NCI-H2107 treated with DMSO at 0.1 percent for 48 hours (cell line): ENCODE results near the gene DNMT3A.
"Not testable (repeated sequence)": the region's sequence is repeated elsewhere in the genome, so short reads cannot be mapped to it uniquely, and the experiment has no call there.

ENCODE experiments used
- DNase-seq: peaks from one replicate; lab custom pipeline; 2025; ENCODE audit not compliant: unreplicated experiment; lab: John Stamatoyannopoulos, UW

Gene DNMT3A

DNA sequence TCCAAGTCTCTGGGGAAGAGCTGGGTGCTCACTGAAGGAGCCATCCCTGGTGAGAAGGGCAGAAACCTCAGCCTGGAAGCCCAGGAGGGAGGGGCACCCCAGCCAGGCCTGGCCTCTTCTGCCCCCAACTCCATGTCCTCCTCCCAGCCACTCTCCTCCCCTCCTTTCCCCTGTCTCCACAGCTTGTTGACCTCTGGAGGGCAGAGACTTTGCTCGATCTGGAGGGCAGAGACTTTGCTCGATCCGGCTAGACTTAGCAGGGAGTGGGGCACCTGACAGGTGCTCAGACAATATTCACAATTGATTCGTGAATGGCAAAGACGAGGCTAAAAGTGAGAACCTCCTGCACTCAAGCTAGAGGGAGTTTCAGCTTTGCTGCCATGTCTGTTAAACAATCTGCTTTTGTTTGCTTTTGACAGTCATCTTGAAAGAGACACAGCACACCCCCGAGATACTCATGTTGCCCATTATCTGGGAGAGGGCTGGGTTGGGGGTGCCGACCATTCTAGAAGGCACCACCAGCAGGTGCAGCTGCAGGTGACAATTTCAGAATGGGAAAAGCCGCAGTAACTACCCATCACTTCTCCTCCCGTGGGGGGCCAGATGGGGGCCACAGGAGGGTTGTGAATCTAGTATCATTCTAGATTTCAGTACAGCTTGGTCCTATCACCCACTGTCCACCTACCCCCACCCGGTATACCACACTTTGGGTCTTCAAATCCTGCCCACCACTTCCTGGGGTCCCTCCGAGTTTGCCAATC lies 54.8 kb downstream of the DNMT3A start:
- no peak for DNase-seq

DNA sequence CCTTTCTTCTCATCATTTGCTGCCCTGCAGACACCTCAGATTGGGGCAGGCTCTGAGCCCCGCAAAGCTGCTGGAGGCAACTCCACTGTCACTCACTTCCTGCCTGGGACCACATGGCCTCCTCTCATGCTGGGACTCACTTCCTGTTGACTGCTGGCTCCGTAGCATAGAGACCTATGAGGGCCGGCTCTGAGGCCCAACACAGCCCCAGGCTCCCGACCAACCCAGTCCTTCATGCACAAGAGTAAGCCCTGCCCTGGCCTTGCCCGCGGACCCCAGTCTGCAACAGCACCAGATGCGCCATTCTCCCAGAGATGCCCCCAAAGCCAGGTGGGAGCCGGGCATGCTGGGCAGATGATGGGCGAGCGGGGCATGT lies 55.7 kb downstream of the DNMT3A start:
- DNase-seq = no peak

DNA sequence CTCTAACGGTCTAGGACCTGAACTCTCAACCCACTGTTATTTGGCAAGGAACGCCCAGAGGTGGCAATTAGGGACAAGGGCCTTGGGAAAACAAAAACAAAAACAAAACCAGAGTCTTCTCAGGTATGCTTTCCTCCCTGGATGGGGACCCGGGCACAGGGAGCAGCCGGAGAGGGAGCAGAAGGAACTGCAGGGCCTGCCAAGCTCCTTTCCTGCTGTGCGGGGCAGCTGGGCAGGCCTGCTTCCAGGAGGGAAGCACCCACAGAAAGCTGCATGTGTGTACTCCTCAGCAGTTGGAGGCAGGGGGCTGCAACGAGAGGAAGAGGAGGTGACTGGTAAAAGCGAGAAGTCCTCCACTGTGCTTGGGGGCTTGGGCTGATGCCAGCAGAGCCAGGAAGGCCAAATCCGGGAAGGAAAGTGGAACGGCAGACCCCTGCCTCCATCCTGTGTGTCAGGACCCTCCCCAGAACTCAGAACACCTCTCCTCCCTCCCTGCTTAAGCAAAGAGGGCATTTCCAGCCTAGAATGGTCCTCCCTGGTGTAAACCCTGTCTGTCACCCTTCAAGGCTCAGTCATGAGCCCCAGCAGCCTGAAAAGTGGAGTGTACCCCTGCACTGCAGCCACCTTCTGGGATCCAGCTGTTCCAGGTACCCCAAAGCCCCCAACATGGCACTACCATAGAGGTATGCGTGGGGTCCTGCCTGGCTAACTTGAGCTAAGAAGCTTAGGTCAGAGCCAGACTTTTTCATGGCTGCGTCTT lies 56.3 kb downstream of the DNMT3A start:
- DNase-seq = no peak

DNA sequence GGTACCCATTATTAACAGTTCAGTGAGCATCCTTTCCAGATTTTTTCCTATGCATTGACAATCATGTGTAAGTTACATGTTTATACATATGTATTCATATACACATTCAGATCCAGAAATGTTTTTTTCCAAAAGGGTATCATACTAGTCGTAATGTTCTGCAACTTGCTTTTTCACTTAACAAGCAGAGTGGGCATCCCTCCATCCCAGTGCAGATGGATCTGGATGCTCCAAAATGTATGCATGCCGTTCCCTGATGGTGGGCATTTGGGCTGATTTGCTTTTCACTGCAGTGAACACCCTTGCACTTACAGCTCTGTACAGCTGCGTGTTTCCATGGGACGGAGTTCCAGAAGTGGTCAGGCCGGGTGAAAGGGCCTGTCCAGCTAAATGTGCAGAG lies 57.0 kb downstream of the DNMT3A start:
- no peak for DNase-seq

DNA sequence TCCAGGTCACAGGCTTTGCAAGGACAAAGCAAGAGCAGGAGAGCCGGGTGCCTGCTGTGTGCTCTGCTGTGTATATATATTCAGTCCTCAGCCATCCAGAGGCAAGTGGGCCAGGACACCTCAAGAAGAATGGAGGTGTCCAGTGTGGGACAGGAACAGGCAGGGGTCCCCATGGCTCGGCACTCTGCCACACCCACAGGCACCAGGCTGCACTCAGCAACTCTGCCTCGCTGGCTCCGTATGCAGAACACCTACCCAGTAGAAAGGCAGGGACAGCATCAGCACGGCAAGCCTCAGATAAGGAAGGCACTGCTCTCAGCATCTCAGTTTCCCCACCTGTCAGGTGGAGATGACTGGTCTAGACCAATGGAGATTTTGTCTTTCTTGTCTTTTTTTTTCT lies 57.8 kb downstream of the DNMT3A start:
- DNase-seq = no peak

DNA sequence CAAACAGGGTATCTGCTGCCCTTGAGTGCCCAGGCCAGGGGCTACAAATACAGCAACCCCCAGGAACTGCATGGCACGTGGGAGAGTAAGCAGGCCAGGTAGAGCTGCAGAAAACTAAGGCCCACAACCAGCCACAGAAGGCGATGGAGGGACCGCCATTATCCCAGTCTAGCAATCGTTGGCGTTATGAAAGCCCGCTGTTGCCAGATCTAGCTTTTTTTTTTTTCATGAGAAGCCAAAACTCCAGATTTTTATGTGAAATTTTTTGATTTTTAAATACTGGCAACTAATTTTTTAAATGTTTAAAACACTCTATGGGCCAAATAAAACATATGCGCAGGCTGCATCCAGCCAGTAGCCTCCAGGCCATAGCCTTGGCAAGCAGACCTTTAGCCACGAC lies 59.8 kb downstream of the DNMT3A start:
- no peak for DNase-seq

DNA sequence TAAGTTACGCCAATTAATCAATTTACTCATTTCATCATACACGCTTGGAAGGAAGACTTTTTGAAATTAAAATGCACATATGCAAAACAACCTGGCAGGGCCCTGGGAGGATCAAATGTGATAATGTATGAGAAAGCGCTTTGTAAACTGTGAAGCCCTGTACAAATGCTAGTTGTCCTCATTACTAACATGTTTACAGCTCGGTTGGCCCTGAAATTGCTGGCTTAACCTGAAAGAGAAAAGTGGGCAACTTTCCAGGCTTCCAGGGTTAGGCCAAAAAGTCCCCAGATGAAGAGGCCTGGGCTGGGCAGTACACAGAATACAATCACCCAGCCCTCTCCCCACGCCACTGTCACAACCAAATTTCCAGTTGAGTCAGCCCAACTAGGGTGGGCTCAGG lies 60.2 kb downstream of the DNMT3A start:
- DNase-seq = no peak

DNA sequence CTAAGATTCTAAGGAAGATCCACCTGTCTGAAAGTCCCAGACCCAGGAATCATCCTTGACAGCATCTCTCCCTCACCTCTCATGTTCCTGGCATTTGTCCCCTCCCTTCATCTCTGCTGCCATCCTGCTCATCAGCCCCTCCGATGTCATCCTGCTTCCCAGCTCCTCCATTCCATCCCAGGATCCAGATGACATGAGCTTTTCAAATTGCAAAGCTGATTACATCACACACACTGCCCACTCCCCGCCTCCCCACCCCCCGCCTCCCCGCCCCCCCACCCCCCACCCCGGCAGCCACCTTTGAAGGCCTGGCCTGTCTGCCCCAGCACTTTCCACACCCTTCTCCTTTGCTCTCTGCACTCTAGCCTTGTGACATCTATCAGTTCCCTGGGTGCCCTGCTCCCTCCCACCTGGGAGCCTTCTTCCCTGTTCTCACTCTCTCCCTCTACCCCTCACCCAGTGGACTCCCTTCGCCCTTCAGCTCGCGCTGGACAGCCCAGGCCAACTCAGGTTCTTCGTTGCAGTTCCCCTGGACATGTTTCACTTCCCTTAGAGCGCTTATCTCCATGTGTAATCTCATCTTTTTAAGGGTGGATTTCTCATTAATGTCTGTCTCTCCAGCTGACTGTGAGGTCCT lies 61.6 kb downstream of the DNMT3A start:
- DNase-seq = no peak

DNA sequence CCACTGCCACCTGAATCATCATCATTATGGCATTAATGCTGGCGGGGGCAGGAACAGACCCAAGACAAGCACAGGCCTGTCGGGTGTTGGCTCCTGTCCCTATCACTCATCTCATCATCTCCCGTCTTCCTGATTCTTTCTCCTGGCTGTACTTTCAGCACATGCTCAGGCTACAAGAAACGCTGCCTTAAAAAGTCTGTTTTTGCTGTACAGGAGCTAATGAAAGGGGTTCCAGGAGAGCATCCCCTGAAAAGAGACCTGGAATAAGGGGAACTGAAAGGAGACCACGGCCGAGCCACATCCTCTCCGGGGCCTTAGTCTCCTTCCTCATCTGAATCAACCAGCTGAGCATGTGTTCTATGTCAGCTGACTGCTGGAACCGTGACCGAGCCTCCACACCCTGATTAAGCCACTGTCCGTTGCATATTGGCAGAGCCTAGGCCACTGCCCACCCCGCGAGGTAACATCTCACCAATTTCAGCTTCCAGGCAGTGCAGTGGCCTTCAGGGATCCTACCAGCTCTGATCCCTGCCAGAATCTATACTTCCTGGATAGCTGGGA lies 62.6 kb downstream of the DNMT3A start:
- no peak for DNase-seq

DNA sequence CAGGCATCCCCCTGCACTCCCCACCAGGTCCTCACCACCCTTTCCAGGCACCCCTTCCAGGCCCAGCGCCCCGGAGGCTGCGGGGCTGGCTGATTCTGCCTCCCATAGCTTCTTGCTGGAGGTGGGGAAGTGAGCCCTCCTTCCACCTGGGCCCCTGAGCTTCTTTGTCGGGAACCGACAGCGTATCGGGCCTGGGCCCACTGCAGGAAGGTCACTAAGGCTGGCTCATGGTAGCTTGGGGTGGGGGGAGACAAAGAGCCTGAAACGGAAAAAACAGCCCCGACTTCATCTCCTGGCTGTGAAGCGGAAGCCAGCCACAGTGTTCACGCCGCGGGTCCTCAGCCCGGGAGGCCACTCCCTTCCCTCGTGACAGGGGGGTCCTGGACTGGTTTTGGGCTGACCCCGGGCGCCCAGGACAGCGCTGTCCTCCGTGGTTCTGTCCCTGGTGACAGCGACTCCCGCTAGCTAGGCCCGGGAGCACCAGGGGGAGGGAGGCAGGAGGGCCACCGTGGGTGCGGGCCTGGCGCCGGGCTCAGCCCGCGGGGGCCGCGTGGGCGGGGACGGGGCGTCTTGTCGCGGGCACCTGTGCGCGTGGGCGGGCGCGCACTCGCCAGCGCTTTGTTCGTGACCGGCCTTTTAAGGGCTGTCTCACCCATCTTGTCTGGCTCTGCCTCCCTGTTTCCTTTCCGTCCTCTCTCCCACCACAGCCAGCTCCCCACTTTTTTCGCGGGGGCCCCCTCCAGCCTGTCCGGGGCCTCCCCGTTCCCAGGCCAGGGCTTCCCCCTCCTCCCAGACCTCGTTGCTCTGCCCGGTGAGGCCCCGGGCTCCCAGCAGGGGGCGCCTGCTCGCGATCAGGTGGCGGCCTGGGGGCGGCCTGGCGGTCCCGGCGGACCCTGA lies 64.9 kb downstream of the DNMT3A start:
- no peak for DNase-seq

DNA sequence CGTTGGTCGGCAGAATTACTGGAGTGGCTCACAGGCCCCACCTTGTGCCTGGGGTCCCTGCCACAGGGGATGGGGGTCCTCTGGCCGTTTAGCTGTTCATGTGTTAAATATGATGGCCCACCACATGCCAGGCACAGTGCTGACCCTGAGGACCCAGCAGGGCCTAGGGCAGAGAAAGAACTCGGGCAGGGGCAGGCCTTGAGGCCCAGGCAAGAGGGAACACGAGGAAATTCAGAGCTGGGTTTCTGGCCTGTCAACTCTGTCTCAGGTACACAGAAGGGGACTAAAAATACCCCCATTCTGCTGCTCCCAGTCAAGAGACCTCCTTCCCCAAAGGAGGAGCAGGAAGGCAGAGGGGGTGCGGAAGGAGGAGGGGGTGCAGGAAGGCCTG lies 66.2 kb downstream of the DNMT3A start:
- no peak for DNase-seq

DNA sequence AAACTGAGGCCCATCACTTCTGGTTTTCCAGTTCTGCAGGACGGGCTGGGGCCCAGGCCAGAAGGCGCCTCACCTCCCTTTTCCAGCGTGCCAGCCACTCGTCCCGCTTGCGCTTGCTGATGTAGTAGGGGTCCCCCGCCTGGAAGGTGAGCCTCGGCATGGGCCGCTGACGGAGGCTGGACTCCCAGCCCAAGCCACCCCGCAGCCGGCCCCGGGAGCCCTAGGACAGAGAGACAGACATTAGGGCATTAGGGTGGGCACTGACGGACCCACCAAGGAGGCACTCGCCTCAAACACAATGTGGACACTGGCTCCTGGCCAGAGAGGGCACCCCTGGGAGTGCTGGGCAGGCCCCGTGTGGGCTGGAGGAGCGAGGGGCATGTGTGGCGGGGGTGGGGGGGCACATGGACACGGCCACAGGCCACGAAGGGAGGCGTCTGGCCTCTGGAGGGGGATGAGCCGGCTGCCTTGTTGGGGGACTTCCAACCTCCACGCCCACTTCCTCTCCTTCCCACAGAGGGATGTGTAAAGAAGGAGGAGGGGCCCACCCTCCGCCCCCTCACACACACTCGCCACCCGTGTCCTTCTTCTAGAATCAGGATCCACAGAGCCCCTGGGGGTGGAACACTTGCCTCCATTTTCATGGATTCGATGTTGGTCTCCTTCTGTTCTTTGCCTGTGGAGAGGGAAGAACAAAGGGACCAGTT lies 66.7 kb downstream of the DNMT3A start:
- no peak for DNase-seq

DNA sequence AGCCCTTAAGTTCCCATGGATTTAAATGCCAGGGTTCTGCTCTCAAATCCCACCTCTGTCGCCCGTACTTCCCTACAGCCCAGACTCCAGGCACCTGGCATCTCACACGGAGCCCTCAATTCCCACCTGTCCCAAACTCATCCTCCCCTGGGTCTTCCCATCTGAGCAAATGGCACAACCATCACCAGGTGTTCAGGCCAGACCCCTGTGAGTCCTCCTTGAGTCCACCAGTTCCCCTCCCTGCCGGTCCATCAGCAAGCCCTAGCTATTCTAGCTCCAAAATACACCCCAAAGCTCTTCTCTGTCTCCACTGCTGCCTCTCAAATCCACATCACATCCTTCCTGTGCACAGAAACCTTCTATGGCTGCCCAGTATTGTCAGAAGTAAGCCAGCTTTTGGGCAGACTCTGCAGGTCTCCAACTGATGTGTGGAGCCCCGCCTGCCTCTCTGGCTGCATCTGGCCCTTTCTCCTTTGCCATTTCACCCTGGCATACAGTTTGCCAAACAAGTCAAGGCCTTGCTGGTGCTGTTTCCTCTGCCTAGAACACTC lies 67.7 kb downstream of the DNMT3A start:
- no peak for DNase-seq

DNA sequence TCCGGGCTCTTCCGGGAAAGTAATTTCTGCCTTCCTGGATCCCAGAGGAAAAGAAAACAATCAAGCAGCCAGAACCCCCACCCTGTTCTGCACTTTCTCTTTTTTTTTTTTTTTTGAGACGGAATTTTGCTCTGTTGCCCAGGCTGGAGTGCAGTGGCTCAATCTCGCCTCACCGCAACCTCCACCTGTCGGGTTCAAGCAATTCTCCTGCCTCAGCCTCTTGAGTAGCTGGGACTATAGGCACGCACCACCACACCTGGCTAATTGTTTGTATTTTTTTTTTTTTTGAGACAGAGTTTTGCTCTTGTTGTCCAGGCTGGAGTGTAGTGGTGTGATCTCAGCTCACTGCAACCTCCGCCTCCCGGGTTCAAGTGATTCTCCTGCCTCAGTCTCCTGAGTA lies 69.0 kb downstream of the DNMT3A start:
- not testable (repeated sequence) for DNase-seq

DNA sequence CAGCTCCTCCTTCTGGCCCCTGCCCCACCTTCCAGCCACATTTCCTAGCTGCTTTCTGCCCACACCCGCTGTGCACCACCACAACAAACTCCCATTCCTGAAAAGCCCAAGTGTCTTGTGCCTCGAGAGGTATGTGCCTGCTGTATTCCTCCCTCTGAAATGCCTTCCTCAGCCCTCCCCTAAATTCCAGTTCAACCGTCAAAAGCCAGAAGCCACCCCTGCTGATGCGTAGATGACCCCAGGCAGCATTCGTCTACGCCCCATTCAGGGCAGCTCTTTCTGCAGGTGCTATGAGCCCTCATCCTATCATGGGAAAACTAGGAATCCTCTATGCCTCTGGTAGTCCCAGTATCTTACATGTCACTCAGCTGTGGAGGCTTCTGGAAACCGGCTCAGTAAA lies 71.7 kb downstream of the DNMT3A start:
- no peak for DNase-seq

DNA sequence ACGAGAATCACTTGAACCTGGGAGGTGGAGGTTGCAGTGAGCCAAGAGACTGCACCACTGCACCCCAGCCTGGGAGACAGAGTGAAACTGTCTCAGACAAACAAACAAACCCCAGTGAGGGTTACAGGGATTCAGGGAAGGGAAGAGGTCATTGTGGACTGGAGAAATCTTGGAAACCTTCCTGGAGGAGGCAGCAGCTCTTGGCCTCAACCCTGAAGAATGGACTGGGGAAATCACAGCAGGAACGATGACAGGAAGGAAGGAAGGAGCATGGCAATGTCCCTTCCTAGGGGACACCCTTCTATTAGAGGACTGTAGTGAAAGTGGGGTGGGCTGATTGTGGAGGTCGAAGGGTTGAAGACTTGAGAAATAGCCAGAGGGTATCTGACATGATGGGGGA lies 72.5 kb downstream of the DNMT3A start:
- DNase-seq = no peak

DNA sequence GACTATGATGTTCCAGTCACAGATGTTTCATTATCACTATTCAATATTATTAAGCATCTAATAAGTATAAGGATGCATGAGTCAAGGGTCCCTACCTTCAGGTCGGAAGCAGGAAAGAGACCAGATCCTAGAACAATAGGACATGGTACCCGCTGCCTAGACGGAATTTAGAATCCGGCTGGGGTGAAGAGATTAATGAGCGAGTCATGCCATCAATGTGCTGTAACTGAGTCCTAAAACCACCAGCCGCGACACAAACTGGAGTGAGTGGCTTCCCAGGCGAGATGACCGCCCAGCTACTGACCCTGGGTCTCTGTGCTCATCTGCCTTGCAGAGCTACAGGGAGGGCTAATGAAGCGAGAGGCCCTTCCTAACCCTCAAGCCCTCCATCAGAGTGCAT lies 73.6 kb downstream of the DNMT3A start:
- DNase-seq = no peak

DNA sequence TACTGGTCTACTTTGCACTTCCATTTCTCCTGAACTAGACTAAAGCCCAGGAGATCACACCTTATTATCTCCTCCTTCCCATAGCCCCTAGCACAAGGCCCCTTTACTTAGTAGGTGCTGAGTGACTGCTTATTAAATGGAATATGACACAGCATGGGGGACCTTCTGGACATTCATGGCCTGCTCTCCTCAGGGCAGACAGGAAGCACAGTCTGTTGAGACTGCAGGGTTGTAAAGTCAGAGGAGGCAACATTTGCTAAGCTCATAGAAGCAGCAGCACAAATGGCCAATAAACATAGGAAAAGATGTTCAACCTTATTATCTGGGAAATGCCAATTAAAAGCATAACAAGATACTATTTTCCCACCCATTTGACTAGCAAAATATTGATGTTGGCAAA lies 75.3 kb downstream of the DNMT3A start:
- no peak for DNase-seq

DNA sequence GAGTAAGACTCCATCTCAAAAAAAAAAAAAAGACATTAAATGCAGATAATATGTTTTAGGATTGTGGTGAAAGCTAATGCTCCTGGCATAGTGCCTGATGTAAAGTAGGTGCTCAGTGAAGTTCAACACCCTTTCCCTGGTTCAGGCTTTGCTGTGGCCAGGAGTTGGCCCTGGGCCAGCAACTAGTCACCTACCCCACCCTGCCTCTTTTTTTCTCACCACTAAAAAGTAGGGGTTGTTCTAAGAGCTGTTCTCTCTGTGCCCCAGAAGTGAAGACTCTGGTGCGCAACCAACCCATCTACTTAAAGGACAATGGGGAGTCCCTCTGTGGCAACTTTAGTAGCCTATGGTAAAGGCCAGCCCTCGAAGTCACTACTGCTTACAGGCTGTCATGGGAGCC lies 75.9 kb downstream of the DNMT3A start:
- no peak for DNase-seq

DNA sequence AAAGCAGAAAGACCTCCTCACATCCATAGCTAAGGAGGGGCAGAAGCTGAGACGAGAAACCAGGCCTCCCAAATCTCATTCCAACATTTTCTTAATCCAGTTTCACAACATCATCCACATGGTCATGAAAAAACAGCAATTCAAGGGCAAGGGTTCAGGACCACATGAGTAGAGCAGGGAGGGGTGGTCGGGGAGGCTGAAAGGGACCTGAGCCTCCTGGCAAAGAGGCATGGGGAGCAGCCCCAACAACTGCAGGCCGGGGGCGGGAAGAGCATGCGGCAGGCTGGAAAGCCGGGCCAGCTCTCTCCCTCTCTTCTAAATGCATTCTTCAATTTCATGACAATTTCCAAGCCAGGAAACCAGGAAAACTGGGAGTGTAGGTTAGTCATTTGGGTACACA lies 76.7 kb downstream of the DNMT3A start:
- DNase-seq = no peak
